ENCODE measurements around the gene NPAS2.

GRCh38 chr2:100791936-100792308 is 28.0 kb upstream of the NPAS2 start:
- TF ChIP-seq CTCF (conservative IDR thresholded peaks at IDR 0.05 in 1 of 2, IDR thresholded peaks at IDR 0.05 in 1 of 2; ENCODE audit: low read depth in 1 of 2, low read length in 2 of 2) (no peak), EZH2 (IDR thresholded peaks at IDR 0.05; ENCODE audit: low read length, missing control alignments) (no peak)
